ENCODE measurements around the gene MYO18A.

MYO18A gene

DNA sequence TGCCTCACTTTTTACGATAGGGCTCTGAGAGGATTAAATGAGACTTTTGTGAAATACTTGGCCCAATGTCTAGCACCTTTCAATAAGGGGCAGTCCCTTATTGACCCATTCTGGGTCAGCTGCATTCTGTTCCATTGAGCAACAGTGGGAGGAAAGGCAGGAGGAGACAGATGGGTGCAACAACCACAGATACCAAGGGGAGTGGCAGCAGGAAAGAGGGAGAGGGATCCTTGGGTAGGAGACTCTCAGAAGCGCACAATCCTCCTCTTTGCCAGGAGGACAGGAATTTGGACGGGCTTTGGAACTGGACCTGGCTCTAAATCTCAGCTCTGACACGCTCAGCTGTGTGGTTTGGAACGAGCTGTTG is 133.7 kb downstream of the MYO18A start:
- no peaks in the 10 kb centered on the region for H3K9me3 ChIP-seq
- no peaks in the 10 kb centered on the region for H3K27me3 ChIP-seq (ENCODE audit: low read depth)
- H3K4me3 ChIP-seq, result no peak overlapping the region
- H3K36me3 ChIP-seq (replicated peaks), result no peaks in the 10 kb centered on the region
- DNase-seq (ENCODE audit: low spot score in 2 of 2), result no peak
- in situ Hi-C loops (cut with MboI; ENCODE audit: low sequenced_read_pairs), result no loop called here
- peaks cover 14% of the 10 kb centered on the region for H3K4me1 ChIP-seq

DNA sequence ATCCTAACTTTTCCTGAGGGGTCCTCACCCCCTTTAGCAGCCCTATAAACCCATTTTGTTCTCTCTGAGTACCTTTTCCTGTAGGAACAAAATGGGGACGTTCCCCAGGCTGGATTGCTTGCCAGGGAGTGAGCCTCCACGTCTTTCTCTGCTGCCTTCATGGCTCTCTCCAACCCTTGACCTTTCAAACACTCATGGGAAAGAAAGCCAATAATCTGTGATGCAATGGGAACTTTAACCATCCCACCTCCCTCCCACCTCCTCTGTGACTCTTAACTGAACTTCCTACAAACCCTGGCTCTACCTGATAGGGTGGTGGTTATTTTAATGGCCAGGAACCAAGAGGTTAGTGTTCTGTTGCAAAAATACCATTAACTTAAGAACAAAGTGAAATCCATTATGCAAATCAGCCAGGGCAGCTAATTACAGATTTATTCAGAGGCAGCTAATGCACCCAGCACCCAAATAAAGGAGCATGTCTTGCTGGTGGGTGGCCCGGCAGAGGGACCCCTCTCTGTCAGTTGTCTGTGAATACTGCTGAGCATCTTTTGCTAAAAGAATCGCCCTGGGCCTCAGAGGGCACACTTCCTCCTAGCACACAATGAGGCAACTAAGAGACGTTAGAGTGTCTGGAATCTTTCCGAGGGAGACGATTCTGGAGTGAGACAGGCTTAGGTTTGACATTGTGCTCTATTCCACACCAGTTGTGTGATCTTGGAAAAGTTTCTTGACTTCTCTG is 134.3 kb downstream of the MYO18A start:
- H3K27me3 ChIP-seq (ENCODE audit: low read depth), result no peaks in the 10 kb centered on the region
- H3K36me3 ChIP-seq (replicated peaks), result no peaks in the 10 kb centered on the region
- H3K4me1 ChIP-seq, result peaks cover 14% of the 10 kb centered on the region
- H3K9me3 ChIP-seq, result no peaks in the 10 kb centered on the region
- H3K4me3 ChIP-seq, result no peak overlapping the region
- in situ Hi-C loops (cut with MboI; ENCODE audit: low sequenced_read_pairs), result no loop called here
- DNase-seq (ENCODE audit: low spot score in 2 of 2), result no peak

DNA sequence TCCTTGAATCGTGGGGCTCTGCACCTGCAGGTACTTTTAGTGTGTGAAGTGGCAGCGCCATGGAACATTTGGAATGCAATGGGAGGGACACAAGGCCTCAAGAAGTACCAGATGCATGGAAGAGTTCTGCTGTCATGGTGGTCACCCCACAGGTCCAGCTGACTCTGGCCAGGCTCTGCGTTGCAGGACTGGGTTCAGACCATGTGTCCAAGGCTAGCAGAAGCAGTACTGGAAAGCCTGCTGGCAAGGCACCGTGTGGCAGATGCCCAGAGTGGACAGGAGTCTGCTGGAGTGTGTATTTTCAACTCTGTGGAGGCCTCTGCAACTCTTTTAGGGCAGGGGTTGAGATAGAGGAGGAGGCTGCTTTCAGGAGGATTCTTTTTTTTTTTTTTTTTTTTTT is 135.2 kb downstream of the MYO18A start:
- Histone ChIP-seq H3K4me3 (no peak overlapping the region), H3K36me3 (replicated peaks) (no peaks in the 10 kb centered on the region), H3K4me1 (peaks cover 14% of the 10 kb centered on the region), H3K27me3 (ENCODE audit: low read depth) (no peaks in the 10 kb centered on the region), H3K9me3 (no peaks in the 10 kb centered on the region)
- in situ Hi-C loops (cut with MboI; ENCODE audit: low sequenced_read_pairs), result no loop called here
- DNase-seq (ENCODE audit: low spot score in 2 of 2), result no peak

DNA sequence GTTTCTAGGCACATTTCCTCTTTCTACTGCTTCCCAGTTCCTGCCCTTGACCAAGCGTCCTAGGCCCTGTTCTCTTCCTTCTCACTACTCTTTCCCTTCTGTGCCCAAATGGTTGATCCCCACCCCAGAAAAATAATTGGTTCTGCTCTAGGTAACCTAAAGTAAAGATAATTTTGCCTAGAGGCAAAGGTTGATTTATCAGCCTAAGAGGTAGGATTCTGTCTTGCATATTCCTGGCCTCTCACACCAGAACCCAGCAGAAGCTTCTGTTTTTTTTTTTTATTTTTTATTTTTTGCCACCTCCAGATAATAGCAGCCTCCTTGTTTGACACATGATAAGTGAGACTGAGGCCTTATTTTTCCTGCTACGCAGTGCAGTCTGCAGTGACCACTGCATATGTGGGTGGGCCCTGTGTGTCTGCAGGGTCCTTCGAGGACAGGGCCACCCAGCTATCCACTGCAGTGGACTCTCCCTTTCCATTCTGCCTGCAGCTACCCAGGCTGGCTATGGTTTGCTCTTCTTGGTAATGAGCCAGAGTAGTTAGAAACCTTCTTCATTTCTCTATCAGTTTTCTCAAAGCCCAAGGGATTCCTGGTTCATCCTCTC is 136.6 kb downstream of the MYO18A start:
- H3K27me3 ChIP-seq (ENCODE audit: low read depth), result no peaks in the 10 kb centered on the region
- H3K9me3 ChIP-seq, result no peaks in the 10 kb centered on the region
- no peak for DNase-seq (ENCODE audit: low spot score in 2 of 2)
- in situ Hi-C loops (cut with MboI; ENCODE audit: low sequenced_read_pairs), result no loop called here
- H3K4me1 ChIP-seq, result peaks cover 19% of the 10 kb centered on the region
- H3K36me3 ChIP-seq (replicated peaks), result no peaks in the 10 kb centered on the region
- no peak overlapping the region for H3K4me3 ChIP-seq

DNA sequence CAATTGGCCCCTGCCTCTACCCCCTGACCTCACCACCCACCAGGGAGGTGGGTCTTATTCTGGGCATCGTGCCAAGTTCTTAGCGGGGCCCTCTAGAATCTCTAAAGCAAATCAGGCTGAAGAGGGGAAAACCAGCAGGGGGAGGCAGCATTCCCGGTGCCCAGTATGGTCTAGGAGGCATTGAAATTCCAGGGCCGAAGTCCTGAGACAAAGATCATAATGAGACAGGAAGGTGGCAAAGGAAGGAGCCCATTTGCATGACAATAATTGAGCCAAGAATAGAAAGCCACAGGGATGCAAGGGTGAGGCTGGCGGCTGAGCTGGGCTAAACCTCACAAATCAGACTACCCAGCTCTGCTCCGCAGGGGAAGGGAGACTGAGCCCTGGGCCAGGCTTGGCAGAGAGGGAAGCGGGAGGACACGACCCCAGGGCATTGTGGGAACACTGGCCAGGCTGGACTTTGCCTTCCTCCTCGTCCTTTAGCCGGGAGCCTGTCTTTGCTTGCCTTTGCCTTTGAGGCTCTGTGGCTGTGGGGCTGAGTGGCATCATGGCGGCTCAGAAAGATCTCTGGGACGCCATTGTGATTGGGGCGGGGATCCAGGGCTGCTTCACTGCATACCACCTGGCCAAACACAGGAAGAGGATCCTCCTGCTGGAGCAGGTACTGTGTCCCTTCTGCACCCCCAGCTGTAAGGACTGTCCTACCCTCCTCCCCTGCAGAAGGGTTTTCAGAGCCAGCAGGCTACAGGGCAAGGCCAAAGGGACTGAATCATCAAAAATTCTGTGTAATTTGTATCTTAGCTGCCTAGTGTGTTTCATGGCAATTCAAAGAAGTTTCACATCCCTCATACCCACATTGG is 137.3 kb downstream of the MYO18A start, which contains the start of gene PIPOX:
Gene PIPOX (plus strand): TSS at position 463 of the 860 bp plus-strand sequence. CDS start 85 bp downstream, at position 548.
- Histone ChIP-seq H3K36me3 (replicated peaks) (no peaks in the 10 kb centered on the region), H3K4me1 (peaks cover 26% of the 10 kb centered on the region)

DNA sequence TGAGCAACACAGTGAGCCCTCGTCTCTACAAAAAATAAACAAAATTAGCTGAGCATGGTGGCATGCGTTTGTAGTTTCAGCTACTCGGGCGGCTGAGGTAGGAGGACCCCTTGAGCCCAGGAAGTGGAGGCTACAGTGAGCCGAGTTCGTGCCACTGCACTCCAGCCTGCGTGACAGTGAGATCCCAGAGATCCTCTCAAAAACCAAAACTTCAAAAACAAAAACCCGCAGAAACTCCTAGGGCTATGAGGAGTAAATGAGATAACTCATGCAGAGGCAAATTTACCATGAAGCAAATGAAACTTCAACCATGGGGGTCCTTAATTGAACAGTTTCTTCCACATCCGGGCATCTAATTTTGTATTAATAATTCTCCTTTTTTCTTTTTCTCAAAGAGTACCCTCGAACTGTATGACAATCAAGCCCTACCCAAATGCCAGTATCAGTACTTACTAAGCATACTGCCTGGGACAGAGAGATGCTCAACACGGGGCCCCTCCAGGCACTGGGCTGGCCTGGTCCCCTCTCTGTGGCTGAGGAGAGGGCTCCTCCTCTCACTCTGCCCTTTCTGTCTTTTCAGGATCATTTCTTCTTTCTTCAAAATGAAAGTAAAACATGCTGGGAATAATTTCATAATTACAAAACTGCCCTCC is 138.0 kb downstream of the MYO18A start:
- Histone ChIP-seq H3K4me3 (no peak overlapping the region), H3K4me1 (peaks cover 27% of the 10 kb centered on the region), H3K36me3 (replicated peaks) (no peaks in the 10 kb centered on the region), H3K27me3 (ENCODE audit: low read depth) (no peaks in the 10 kb centered on the region; the same call in 1 of the 2 replicates), H3K9me3 (no peaks in the 10 kb centered on the region)
- no peak for DNase-seq (ENCODE audit: low spot score in 2 of 2)
- in situ Hi-C loops (cut with MboI; ENCODE audit: low sequenced_read_pairs), result no loop called here

More for the DNA sequence above, 137.3 kb downstream of the MYO18A start, which contains the start of gene PIPOX:
- Histone ChIP-seq H3K4me3 (no peak within 1 kb of the TSS), H3K27me3 (ENCODE audit: low read depth) (no peaks in the 10 kb centered on the region), H3K9me3 (no peaks in the 10 kb centered on the region)
- peak; percentile 90 to 91 for DNase-seq (ENCODE audit: low spot score in 2 of 2)
- in situ Hi-C loops (cut with MboI; ENCODE audit: low sequenced_read_pairs), result no loop called here

DNA sequence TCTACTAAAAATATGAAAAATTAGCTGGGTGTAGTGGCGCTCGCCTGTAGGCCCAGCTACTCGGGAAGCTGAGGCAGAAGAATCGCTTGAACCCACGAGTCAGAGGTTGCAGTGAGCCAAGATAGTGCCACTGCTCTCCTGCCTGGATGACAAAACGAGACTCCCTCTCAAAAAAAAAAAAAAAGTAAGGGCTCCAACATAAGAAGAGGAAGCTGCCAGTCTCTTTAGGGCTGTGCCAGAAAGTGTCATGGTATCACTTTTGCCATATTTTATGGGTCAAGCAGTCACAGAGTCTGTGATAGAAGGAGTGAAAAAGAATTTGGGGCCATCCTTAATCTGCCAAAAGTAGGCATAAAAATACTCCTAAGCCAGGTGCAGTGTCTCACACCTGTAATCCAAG is 138.6 kb downstream of the MYO18A start:
- Histone ChIP-seq H3K4me1 (peaks cover 27% of the 10 kb centered on the region), H3K36me3 (replicated peaks) (no peaks in the 10 kb centered on the region), H3K9me3 (no peaks in the 10 kb centered on the region), H3K4me3 (no peak overlapping the region), H3K27me3 (ENCODE audit: low read depth) (no peaks in the 10 kb centered on the region; the same call in 1 of the 2 replicates)
- in situ Hi-C loops (cut with MboI; ENCODE audit: low sequenced_read_pairs), result no loop called here
- no peak for DNase-seq (ENCODE audit: low spot score in 2 of 2)

DNA sequence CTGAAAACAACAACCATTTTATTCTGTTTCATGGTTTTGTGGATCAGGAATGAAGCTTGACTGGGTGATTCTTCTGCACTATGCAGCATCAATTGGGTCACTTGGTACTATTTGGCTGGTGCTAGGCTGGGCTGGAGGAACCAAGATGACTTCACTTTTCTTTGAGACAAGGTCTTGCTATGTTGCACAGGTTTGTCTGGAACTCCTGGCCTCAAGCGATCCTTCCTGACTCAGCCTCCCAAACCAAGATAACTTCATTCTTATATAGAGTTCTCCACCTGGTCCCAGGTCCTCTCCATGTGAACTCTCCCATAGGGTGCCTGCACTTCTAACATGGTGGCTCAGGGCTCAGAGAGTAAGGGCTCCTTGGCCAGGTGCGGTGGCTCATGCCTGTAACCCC is 139.1 kb downstream of the MYO18A start:
- Histone ChIP-seq H3K36me3 (replicated peaks) (no peaks in the 10 kb centered on the region), H3K4me1 (peaks cover 27% of the 10 kb centered on the region), H3K4me3 (no peak overlapping the region), H3K9me3 (no peaks in the 10 kb centered on the region), H3K27me3 (ENCODE audit: low read depth) (no peaks in the 10 kb centered on the region; the same call in 1 of the 2 replicates)
- in situ Hi-C loops (cut with MboI; ENCODE audit: low sequenced_read_pairs), result no loop called here
- DNase-seq (ENCODE audit: low spot score in 2 of 2), result no peak

DNA sequence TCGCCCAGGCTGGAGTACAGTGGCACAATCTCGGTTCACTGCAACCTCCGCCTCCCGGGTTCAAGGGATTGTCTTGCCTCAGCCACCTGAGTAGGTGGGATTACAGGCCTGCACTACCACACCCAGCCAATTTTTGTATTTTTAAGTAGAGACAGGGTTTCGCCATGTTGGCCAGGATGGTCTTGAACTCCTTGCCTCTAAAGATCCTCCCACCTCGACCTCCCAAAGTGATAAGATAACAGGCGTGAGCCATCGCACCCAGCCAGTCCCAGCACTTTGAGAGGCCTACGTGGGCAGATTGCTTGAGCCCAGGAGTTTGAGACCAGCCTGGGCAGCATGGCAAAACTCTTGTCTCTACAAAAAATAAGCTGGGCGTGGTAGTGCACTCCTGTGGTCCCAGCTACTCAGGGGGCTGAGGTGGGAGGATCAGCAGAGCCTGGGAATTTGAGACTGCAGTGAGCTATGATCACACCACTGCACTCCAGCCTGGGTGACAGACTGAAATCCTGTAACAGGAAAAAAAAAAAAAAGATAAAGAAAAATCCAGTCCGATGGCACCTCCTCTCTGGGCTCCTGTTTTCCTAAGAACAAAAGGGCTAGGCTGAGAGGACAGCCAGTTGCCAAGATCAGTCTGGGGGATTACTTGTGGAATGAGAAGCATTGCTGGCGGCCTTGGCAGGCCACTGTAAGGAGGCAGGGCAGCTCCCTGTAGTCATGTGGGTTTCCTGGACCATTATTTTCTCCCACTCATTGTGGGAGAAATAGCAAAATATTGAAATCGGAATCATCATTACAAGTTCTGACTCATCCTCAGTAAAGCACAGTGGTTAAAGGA is 140.2 kb downstream of the MYO18A start:
- peaks cover 5% of the 10 kb centered on the region for H3K9me3 ChIP-seq
- no peaks in the 10 kb centered on the region for H3K36me3 ChIP-seq (replicated peaks)
- peaks cover under 1% of the 10 kb centered on the region; the same call in 1 of the 2 replicates for H3K27me3 ChIP-seq (ENCODE audit: low read depth)
- peak; percentile 22 to 34 for DNase-seq (ENCODE audit: low spot score in 2 of 2)
- in situ Hi-C loops (cut with MboI; ENCODE audit: low sequenced_read_pairs), result no loop called here
- no peak overlapping the region for H3K4me3 ChIP-seq
- peaks cover 27% of the 10 kb centered on the region for H3K4me1 ChIP-seq

DNA sequence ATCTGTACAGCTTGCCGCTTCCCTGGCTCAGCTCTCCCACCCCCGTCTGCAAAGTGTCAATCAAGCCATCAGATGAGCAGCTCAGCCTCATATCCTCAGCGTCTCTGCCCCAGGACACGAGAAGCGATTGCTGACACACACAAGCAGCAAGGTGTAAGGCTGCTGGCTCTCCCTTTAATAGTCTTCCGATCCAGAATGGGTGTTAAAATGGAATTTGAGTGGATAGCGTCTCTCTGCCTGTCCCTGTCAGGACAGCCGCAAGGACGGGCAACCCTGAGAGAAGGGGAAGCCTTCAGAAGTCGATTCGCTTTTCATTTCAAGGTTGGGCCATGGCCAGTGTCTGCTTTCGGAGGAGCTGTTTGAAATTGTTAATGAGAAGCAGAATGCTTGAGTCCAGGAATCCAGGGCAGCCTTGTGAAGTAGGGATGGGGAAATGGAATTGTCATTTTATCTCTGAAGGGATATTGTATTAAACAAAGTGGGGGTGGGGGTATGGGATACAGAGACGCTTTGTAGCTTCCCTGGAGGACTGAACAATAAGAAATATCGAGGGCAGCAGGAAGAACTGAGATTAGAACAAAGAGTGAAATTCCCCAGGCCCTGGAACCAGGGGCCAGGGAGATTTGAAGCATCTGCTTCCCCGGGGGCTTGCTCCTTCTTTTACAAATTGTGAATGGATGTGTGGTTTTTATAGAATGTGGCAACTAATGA is 142.0 kb downstream of the MYO18A start:
- Histone ChIP-seq H3K36me3 (replicated peaks) (no peaks in the 10 kb centered on the region), H3K27me3 (ENCODE audit: low read depth) (peaks cover 6% of the 10 kb centered on the region; the same call in 1 of the 2 replicates), H3K4me3 (no peak overlapping the region), H3K9me3 (peaks cover 8% of the 10 kb centered on the region), H3K4me1 (peaks cover 24% of the 10 kb centered on the region)
- DNase-seq (ENCODE audit: low spot score in 2 of 2), result peak; percentile 33 to 36
- in situ Hi-C loops (cut with MboI; ENCODE audit: low sequenced_read_pairs), result no loop called here

DNA sequence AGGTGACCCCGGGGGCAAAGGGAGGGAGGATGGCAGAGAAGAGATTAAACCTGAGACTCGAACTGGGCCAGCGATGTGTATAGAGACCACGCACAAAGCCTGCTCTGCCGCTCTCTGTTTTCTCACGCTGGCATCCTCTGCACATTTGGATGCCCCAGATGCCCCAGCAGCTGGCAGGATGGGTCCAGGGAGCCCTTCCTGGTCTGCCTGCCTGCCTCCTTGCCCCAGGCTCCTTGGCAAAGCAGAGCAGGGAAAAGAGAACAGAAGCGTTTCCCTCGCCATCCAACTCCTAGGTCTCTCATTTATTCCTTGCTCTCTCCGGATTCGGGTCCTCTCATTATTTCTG is 142.5 kb downstream of the MYO18A start:
- H3K27me3 ChIP-seq (ENCODE audit: low read depth), result peaks cover 6% of the 10 kb centered on the region; the same call in 1 of the 2 replicates

DNA sequence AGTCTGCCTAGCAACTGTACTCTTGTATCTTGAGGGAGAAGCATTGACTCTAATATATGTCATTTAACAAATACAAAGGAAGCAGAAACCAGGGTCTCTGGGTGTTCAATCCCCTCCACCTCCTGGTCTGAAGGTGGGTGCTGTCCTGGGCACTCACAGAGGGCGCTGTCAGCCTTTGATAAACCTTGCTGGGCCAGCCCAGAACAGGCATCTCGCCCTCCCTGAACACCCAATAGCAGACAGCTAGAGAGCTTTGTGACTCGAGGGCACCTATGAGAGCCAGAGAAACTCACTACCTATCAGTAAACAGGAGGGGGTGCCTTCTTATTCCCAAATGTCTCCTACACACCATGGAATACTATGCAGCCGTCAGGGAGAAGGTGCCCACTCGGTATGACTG is 143.6 kb downstream of the MYO18A start:
- no peak for DNase-seq (ENCODE audit: low spot score in 2 of 2)
- no peaks in the 10 kb centered on the region for H3K36me3 ChIP-seq (replicated peaks)
- H3K9me3 ChIP-seq, result peaks cover 8% of the 10 kb centered on the region
- peaks cover 13% of the 10 kb centered on the region for H3K4me1 ChIP-seq
- H3K4me3 ChIP-seq, result no peak overlapping the region
- in situ Hi-C loops (cut with MboI; ENCODE audit: low sequenced_read_pairs), result no loop called here
- peaks cover 6% of the 10 kb centered on the region; the same call in 1 of the 2 replicates for H3K27me3 ChIP-seq (ENCODE audit: low read depth)

More for the DNA sequence above, 142.5 kb downstream of the MYO18A start:
- Histone ChIP-seq H3K9me3 (peaks cover 8% of the 10 kb centered on the region), H3K36me3 (replicated peaks) (no peaks in the 10 kb centered on the region), H3K4me3 (no peak overlapping the region), H3K4me1 (peaks cover 19% of the 10 kb centered on the region)
- in situ Hi-C loops (cut with MboI; ENCODE audit: low sequenced_read_pairs), result no loop called here
- DNase-seq (ENCODE audit: low spot score in 2 of 2), result no peak
